HepG2 (cell line): ENCODE results near the gene SLIT1. TPM values are rescaled to one million over a fixed set of nuclear protein-coding genes. Genes with fewer than 3 reads are reported as not detected.

Source experiments
- ATAC-seq: fragments of 200-7000 bp; cut with Tn5 transposase; 3 replicates; pipeline ENCODE4 v1.9.1; 2020; ENCODE audit warnings: mild to moderate bottlenecking, moderate library complexity
- BruUV-seq: library from RNA; stranded (reverse); fragments of 400-500 nt; replicated peaks from 2 replicates; lab custom pipeline; 2021; lab: Mats Ljungman, UMichigan
- CTCF ChIA-PET: fragments of 300-600 bp; formaldehyde crosslinking; extraction: SDS; loops from one replicate; lab custom pipeline; 2021; ENCODE audit warnings: low total read pairs, inconsistent platforms, low intra/inter-chr PET ratio; lab: Yijun Ruan, JAX
- POLR2A ChIA-PET: fragments of 350-600 bp; sonication (Branson Sonifier 250); formaldehyde crosslinking; loops from one replicate; lab custom pipeline; 2020; ENCODE audit warnings: antibody characterized with exemption, inconsistent platforms; lab: Yijun Ruan, JAX
- DNase-seq: peaks from one replicate; pipeline ENCODE4 v3.0.0-alpha.2; 2015; ENCODE audit warnings: low spot score
- FAIRE-seq: peaks from 3 replicates; lab custom pipeline; 2011; peaks lifted over from hg19 to GRCh38; lab: Jason Lieb, UNC
- H2AFZ ChIP-seq: one replicate; pipeline ENCODE4 v1.6.1; 2011; ENCODE audit warnings: low read length, inconsistent platforms
- H3K27ac ChIP-seq: fragments of 300-600 bp; 3 replicates; pipeline ENCODE4 v1.8.0; 2011; ENCODE audit warnings: mixed run types, mild to moderate bottlenecking, mixed read lengths, low read length, inconsistent platforms; ENCODE audit not compliant: insufficient read depth; ENCODE audit errors: extremely low read length
- H3K27me3 ChIP-seq, 2 experiments: fragments of 200-600 bp in 1 of 2; 2 replicates in 1 of 2; 3 replicates in 1 of 2; pipeline versions ENCODE4 v1.6.0 to v1.8.0; 2011; ENCODE audit warnings: low read length in 2 of 2, mild to moderate bottlenecking in 2 of 2, moderate library complexity in 2 of 2, inconsistent platforms in 1 of 2; ENCODE audit not compliant: insufficient read depth in 2 of 2, control insufficient read depth in 1 of 2
- H3K36me3 ChIP-seq, 2 experiments: fragments of 200-600 bp in 1 of 2; replicated peaks in 1 of 2; 2 replicates in 1 of 2; 3 replicates in 1 of 2; pipeline versions ENCODE4 v1.5.1 to v1.8.0; 2011; ENCODE audit warnings: low read length in 2 of 2, inconsistent platforms in 1 of 2; ENCODE audit not compliant: insufficient read depth in 2 of 2, control insufficient read depth in 1 of 2
- H3K4me1 ChIP-seq: 2 replicates; pipeline ENCODE4 v1.5.1; 2012; ENCODE audit warnings: low read length, inconsistent platforms; ENCODE audit not compliant: insufficient read depth
- H3K4me2 ChIP-seq: 2 replicates; pipeline ENCODE4 v1.6.0; 2011; ENCODE audit warnings: low read depth, low read length, inconsistent platforms
- H3K4me3 ChIP-seq, 3 experiments: fragments of 200-600 bp in 1 of 3; sonication (generic), shearing (Covaris generic) in 1 of 3; replicated peaks in 1 of 3; 2 replicates each; pipeline ENCODE4 v1.5.1; 2011 to 2016; ENCODE audit warnings: low read length in 3 of 3, inconsistent platforms in 2 of 3, low read depth in 2 of 3, mild to moderate bottlenecking in 2 of 3, control low read depth in 1 of 3, mixed read lengths in 1 of 3; ENCODE audit not compliant: insufficient read depth in 1 of 3
- H3K79me2 ChIP-seq: one replicate; pipeline ENCODE4 v1.6.1; 2011; ENCODE audit warnings: low read length, inconsistent platforms; ENCODE audit not compliant: insufficient read depth
- H3K9ac ChIP-seq: 2 replicates; pipeline ENCODE4 v1.6.0; 2011; ENCODE audit warnings: mild to moderate bottlenecking, low read depth, low read length, inconsistent platforms; ENCODE audit not compliant: insufficient read depth
- H3K9me3 ChIP-seq: 2 replicates; pipeline ENCODE4 v1.5.1; 2012; ENCODE audit warnings: mild to moderate bottlenecking, low read length
- H4K20me1 ChIP-seq: 2 replicates; pipeline ENCODE4 v1.6.0; 2011; ENCODE audit warnings: inconsistent platforms, mild to moderate bottlenecking, low read length, moderate library complexity; ENCODE audit not compliant: insufficient read depth
- ETV5 ChIP-seq: IDR thresholded peaks from 2 replicates; pipeline ENCODE4 v1.6.1; 2018; ENCODE audit warnings: missing biosample characterization, missing genetic modification reagents, inconsistent platforms, borderline replicate concordance
- GATAD1 ChIP-seq: IDR thresholded peaks from 2 replicates; pipeline ENCODE4 v1.6.1; 2016; ENCODE audit warnings: missing genetic modification reagents, missing compliant biosample characterization
- NR2F6 ChIP-seq, 2 experiments: IDR thresholded peaks; 2 replicates each; pipeline ENCODE4 v1.6.1; 2016; ENCODE audit warnings: antibody characterized with exemption in 1 of 2, mild to moderate bottlenecking in 1 of 2
- PAX8 ChIP-seq: sonication (generic); formaldehyde crosslinking; IDR thresholded peaks from 2 replicates; pipeline ENCODE4 v1.8.0; 2022; ENCODE audit warnings: mild to moderate bottlenecking, missing genetic modification reagents, borderline replicate concordance
- POLR2AphosphoS5 ChIP-seq: IDR thresholded peaks from 2 replicates; pipeline ENCODE4 v1.6.1; 2012; ENCODE audit warnings: low read depth, low read length
- PRPF4 ChIP-seq: fragments of 200-400 bp; formaldehyde crosslinking; IDR thresholded peaks from 2 replicates; pipeline ENCODE4 v1.6.1; 2016; ENCODE audit warnings: low read length, low read depth; ENCODE audit not compliant: poor library complexity, severe bottlenecking
- SAP130 ChIP-seq: IDR thresholded peaks from 2 replicates; pipeline ENCODE4 v1.6.1; 2016; ENCODE audit warnings: low read depth
- U2AF1 ChIP-seq: fragments of 200-400 bp; formaldehyde crosslinking; optimal IDR thresholded peaks from 2 replicates; pipeline ENCODE3; 2017; ENCODE audit warnings: mild to moderate bottlenecking, low read depth, low read length
- XBP1 ChIP-seq: sonication (generic); formaldehyde crosslinking; IDR thresholded peaks from 2 replicates; pipeline ENCODE4 v1.5.0; 2020; ENCODE audit warnings: missing genetic modification reagents
- ZFP41 ChIP-seq: sonication (generic); formaldehyde crosslinking; IDR thresholded peaks from 2 replicates; pipeline ENCODE4 v1.4.0; 2020; ENCODE audit warnings: mild to moderate bottlenecking, missing genetic modification reagents, borderline replicate concordance
- ZNF180 ChIP-seq: sonication (generic); formaldehyde crosslinking; IDR thresholded peaks from 2 replicates; pipeline ENCODE4 v1.4.0; 2020; ENCODE audit warnings: low read depth, missing genetic modification reagents, borderline replicate concordance
- ZNF34 ChIP-seq: sonication (generic); formaldehyde crosslinking; IDR thresholded peaks from 2 replicates; pipeline ENCODE4 v1.4.0; 2020; ENCODE audit warnings: mild to moderate bottlenecking, missing genetic modification reagents, borderline replicate concordance
- ZNF354B ChIP-seq: sonication (generic); formaldehyde crosslinking; IDR thresholded peaks from 2 replicates; pipeline ENCODE4 v1.8.0; 2022; ENCODE audit warnings: mild to moderate bottlenecking, missing genetic modification reagents
- ZNF746 ChIP-seq: sonication (generic); formaldehyde crosslinking; IDR thresholded peaks from 2 replicates; pipeline ENCODE4 v1.8.0; 2022; ENCODE audit warnings: mild to moderate bottlenecking, missing genetic modification reagents
- ZNF775 ChIP-seq: sonication (generic); formaldehyde crosslinking; IDR thresholded peaks from 2 replicates; pipeline ENCODE4 v1.4.0; 2020; ENCODE audit warnings: missing genetic modification reagents, mild to moderate bottlenecking, moderate library complexity, borderline replicate concordance
- ZNF841 ChIP-seq: sonication (generic); formaldehyde crosslinking; IDR thresholded peaks from 2 replicates; pipeline ENCODE4 v1.8.1; 2023; ENCODE audit warnings: missing genetic modification reagents, borderline replicate concordance
- ZNF891 ChIP-seq: sonication (generic); formaldehyde crosslinking; IDR thresholded peaks from 2 replicates; pipeline ENCODE4 v1.5.0; 2020; ENCODE audit warnings: mild to moderate bottlenecking, missing genetic modification reagents
- WGBS: methylation state at CpG from one replicate; pipeline ENCODE4 v1.1.6; 2017; ENCODE audit warnings: low lambda C conversion rate; 5-methylcytosine and 5-hydroxymethylcytosine counted together
- in situ Hi-C: cut with HindIII; loops from 2 replicates; pipeline ENCODE4 v1.10.0; 2017; ENCODE audit warnings: low pct_unique_long_range_greater_than_20kb; ENCODE audit not compliant: extremely low pct_ligation_motif_present
- intact Hi-C: fragments of 100-400 bp; cut with micrococcal nuclease; formaldehyde crosslinking; loops from one replicate; pipeline ENCODE4 v1.10.0; 2022; ENCODE audit not compliant: unreplicated experiment
- polyA plus RNA-seq, 8 experiments: library from polyadenylated mRNA; depleted of rRNA in 3 of 8; stranded (reverse) in 7 of 8; unstranded in 1 of 8; fragments of >200 nt; fragmentation: Illumina TruSeq in 4 of 8; extraction: Trizol in 4 of 8; gene quantifications; 2 replicates each; pipeline versions ENCODE4 v1.2.1 to v1.2.3, GENCODE V29; 2011 to 2016; ENCODE audit warnings: low read depth in 4 of 8, missing spikeins in 1 of 8, mixed read lengths in 1 of 8; ENCODE audit not compliant: insufficient read depth in 1 of 8
- total RNA-seq, 5 experiments: library from RNA; depleted of rRNA; stranded (reverse); fragments of >200 nt; fragmentation: Illumina TruSeq; extraction: Trizol; gene quantifications; 2 replicates each; pipeline ENCODE4 v1.2.3, GENCODE V29; 2016; ENCODE audit warnings: low read depth in 1 of 5
- TF ChIP-seq, protein P1 (sequence below): sonication (generic); formaldehyde crosslinking; IDR thresholded peaks from 2 replicates; pipeline ENCODE4 v1.4.0; 2020; ENCODE audit warnings: missing genetic modification reagents
- TF ChIP-seq, protein P2 (sequence below): sonication (generic); formaldehyde crosslinking; IDR thresholded peaks from 2 replicates; pipeline ENCODE4 v1.4.0; 2020; ENCODE audit warnings: missing genetic modification reagents

SLIT1 gene
- total and polyA plus RNA-seq, 2 of the 13 experiments (the other 11 are each of a cell fraction or from before 2014, with no cell fraction given): 0.09 to 0.33 TPM

DNA sequence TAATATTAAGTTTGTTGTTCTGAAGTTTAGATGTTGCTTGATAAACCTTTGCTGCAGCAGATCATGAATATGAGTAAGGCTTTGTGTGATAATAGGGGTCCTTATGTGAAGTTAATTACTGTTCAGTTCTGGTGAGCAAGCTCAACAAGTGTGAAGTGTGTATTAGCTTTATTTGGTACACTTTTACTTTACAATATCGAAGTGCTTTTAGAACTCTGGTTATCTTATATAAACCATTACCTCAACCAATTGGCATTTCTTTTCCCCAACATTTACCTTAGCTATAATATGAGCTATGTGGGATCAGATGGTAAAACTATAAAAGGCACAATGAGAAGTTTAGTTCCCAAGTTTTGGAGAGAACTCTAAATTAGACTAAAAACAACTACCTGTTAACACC is 226.0 kb downstream of the SLIT1 start:
- ChIA-PET POLR2A (no interaction called here), CTCF (no interaction called here)
- H2AFZ ChIP-seq: no peak overlapping the region
- no peak for ATAC-seq
- no peak overlapping the region for H3K4me3 ChIP-seq
- H3K36me3 ChIP-seq: peaks cover 11 to 21% of the 10 kb centered on the region in 2 experiments
- BruUV-seq: no TSS peak
- no peak overlapping the region for H3K4me2 ChIP-seq
- no peaks in the 10 kb centered on the region for H3K79me2 ChIP-seq
- no peak overlapping the region for H3K9ac ChIP-seq
- intact Hi-C loops: no loop called here
- TF ChIP-seq ZNF775 (CRISPR knock-in tag): no peak
- TF ChIP-seq NR2F6 (IDR thresholded peaks at IDR 0.05): no peak
- TF ChIP-seq NR2F6 (CRISPR knock-in tag; IDR thresholded peaks at IDR 0.05): no peak
- TF ChIP-seq ETV5: no peak
- TF ChIP-seq ZFP41 (CRISPR knock-in tag): no peak
- no peak for TF ChIP-seq XBP1 (CRISPR knock-in tag)
- TF ChIP-seq, protein P1, sequence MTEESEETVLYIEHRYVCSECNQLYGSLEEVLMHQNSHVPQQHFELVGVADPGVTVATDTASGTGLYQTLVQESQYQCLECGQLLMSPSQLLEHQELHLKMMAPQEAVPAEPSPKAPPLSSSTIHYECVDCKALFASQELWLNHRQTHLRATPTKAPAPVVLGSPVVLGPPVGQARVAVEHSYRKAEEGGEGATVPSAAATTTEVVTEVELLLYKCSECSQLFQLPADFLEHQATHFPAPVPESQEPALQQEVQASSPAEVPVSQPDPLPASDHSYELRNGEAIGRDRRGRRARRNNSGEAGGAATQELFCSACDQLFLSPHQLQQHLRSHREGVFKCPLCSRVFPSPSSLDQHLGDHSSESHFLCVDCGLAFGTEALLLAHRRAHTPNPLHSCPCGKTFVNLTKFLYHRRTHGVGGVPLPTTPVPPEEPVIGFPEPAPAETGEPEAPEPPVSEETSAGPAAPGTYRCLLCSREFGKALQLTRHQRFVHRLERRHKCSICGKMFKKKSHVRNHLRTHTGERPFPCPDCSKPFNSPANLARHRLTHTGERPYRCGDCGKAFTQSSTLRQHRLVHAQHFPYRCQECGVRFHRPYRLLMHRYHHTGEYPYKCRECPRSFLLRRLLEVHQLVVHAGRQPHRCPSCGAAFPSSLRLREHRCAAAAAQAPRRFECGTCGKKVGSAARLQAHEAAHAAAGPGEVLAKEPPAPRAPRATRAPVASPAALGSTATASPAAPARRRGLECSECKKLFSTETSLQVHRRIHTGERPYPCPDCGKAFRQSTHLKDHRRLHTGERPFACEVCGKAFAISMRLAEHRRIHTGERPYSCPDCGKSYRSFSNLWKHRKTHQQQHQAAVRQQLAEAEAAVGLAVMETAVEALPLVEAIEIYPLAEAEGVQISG (CRISPR knock-in tag): no peak
- no peak for TF ChIP-seq GATAD1
- TF ChIP-seq ZNF180: no peak
- TF ChIP-seq ZNF841 (CRISPR knock-in tag): no peak
- no peak for TF ChIP-seq ZNF746
- TF ChIP-seq PRPF4: no peak
- no peak for TF ChIP-seq ZNF34 (CRISPR knock-in tag)
- TF ChIP-seq POLR2AphosphoS5: no peak
- no peak for TF ChIP-seq PAX8
- no peak for TF ChIP-seq SAP130 (CRISPR knock-in tag)
- no peak for TF ChIP-seq U2AF1
- no peak for TF ChIP-seq ZNF891 (CRISPR knock-in tag)
- TF ChIP-seq, protein P2, sequence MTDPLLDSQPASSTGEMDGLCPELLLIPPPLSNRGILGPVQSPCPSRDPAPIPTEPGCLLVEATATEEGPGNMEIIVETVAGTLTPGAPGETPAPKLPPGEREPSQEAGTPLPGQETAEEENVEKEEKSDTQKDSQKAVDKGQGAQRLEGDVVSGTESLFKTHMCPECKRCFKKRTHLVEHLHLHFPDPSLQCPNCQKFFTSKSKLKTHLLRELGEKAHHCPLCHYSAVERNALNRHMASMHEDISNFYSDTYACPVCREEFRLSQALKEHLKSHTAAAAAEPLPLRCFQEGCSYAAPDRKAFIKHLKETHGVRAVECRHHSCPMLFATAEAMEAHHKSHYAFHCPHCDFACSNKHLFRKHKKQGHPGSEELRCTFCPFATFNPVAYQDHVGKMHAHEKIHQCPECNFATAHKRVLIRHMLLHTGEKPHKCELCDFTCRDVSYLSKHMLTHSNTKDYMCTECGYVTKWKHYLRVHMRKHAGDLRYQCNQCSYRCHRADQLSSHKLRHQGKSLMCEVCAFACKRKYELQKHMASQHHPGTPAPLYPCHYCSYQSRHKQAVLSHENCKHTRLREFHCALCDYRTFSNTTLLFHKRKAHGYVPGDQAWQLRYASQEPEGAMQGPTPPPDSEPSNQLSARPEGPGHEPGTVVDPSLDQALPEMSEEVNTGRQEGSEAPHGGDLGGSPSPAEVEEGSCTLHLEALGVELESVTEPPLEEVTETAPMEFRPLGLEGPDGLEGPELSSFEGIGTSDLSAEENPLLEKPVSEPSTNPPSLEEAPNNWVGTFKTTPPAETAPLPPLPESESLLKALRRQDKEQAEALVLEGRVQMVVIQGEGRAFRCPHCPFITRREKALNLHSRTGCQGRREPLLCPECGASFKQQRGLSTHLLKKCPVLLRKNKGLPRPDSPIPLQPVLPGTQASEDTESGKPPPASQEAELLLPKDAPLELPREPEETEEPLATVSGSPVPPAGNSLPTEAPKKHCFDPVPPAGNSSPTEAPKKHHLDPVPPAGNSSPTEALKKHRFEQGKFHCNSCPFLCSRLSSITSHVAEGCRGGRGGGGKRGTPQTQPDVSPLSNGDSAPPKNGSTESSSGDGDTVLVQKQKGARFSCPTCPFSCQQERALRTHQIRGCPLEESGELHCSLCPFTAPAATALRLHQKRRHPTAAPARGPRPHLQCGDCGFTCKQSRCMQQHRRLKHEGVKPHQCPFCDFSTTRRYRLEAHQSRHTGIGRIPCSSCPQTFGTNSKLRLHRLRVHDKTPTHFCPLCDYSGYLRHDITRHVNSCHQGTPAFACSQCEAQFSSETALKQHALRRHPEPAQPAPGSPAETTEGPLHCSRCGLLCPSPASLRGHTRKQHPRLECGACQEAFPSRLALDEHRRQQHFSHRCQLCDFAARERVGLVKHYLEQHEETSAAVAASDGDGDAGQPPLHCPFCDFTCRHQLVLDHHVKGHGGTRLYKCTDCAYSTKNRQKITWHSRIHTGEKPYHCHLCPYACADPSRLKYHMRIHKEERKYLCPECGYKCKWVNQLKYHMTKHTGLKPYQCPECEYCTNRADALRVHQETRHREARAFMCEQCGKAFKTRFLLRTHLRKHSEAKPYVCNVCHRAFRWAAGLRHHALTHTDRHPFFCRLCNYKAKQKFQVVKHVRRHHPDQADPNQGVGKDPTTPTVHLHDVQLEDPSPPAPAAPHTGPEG: no peak
- no peak for TF ChIP-seq ZNF354B (CRISPR knock-in tag)
- peaks cover 22% of the 10 kb centered on the region; the same call in 1 of the 2 replicates for H3K4me1 ChIP-seq
- FAIRE-seq: no peak
- DNase-seq: no peak
- no peak overlapping the region for H3K27ac ChIP-seq
- H3K9me3 ChIP-seq: no peaks in the 10 kb centered on the region
- H4K20me1 ChIP-seq: no peaks in the 10 kb centered on the region; the same call in 1 of the 2 replicates
- no peaks in the 10 kb centered on the region for H3K27me3 ChIP-seq
- in situ Hi-C loops: no loop called here
- WGBS: 95% methylated on average over 1 of the region's 1 CpG
